HG02588 (cell line): Measurements from ENCODE around the gene ACKR3.

Source experiments
- ATAC-seq: cut with Tn5 transposase; IDR thresholded peaks from one replicate; pipeline ENCODE4 v1.9.1; 2021; ENCODE audit warnings: mild to moderate bottlenecking, moderate library complexity; ENCODE audit not compliant: unreplicated experiment

The ACKR3 gene

GRCh38 chr2:236606023-236606422 is 36.4 kb downstream of the ACKR3 start:
- ATAC-seq = no peak

- no peak for ATAC-seq
Measured at GRCh38 chr2:236607471-236608187, 38.0 kb downstream of the ACKR3 start.

DNA sequence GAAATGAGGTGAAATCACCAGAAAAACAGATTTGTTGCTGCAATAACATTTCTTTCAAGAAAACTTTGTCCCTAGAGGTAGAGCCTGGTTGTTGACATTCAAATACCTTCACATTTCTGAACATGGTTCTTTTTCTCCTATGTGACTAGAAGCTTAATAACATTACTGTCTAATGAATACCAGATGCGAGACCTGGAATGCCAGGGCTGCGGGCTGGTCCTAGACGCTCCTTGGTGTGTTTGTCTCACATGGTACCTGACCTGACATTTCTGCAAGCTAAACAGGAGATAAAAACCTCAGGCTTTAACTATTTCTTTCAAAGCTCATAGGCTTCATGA is 38.5 kb downstream of the ACKR3 start:
- ATAC-seq = no peak

DNA sequence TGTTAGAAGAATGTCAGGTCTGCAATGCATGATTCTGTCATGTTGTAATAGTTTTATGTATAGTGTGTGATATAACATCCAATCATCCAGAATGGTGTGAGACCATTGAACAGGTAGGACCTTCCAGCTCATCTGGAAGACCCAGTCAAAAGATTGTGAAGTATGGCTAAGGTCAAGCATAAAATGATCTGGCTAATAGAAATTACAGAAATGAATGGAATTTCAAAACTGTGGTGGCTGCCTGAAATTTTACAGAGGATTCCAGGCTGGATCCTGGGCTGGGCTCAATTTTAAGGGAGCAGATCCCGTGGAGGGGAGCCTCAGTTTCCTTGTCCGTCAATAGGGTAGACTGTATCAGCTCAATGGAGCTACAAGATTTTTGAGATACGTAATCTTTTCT is 39.1 kb downstream of the ACKR3 start:
- no peak for ATAC-seq

- ATAC-seq = no peak
Measured at GRCh38 chr2:236610991-236611821, 41.6 kb downstream of the ACKR3 start.

- no peak for ATAC-seq
Measured at GRCh38 chr2:236612737-236613136, 43.1 kb downstream of the ACKR3 start.

- ATAC-seq = no peak
Measured at GRCh38 chr2:236613612-236614011, 44.0 kb downstream of the ACKR3 start.

- no peak for ATAC-seq
Measured at GRCh38 chr2:236614551-236614950, 44.9 kb downstream of the ACKR3 start.

GRCh38 chr2:236616031-236616430 is 46.4 kb downstream of the ACKR3 start:
- no peak for ATAC-seq

GRCh38 chr2:236616624-236617023 is 47.0 kb downstream of the ACKR3 start:
- no peak for ATAC-seq

- no peak for ATAC-seq
Measured at GRCh38 chr2:236617221-236617737, 47.7 kb downstream of the ACKR3 start.

DNA sequence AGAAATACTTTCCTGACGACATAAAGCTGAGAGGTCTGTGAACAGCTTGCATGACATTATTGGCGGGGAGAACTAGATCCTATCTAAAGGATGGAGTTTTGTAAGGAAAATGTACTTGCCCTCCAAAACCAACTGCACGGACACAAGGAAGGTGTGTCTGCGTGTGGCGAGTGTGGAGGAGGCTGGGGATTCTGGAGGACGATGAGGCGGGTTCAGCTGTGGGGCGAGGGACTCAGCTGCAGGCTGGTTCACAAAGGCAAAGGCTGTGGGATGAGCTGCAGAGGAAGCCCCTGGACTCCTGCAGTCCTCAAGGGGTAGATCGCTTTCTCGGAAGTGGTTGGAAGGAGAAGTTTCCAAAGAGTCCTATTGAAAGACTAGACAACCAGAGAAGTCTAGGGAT is 48.2 kb downstream of the ACKR3 start:
- no peak for ATAC-seq

DNA sequence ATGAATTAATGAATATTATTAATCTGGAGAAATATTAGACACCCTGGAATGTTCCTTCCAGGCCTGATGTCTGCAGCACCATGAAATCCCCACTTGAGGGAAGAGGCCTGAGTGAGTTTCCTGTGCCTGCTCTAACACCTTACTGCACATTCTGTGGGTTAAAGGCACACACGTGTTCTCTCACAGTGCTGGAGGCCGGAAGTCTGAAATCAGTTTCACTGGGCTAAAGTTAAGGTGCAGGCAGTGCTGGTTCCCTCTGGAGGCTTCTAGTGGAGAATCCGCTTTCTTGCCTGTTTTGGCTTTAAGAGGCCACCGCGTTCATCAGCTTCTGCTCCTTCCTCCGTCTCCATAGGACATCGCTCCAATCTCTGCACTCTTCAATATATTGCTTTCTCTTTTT is 48.7 kb downstream of the ACKR3 start:
- ATAC-seq = no peak

DNA sequence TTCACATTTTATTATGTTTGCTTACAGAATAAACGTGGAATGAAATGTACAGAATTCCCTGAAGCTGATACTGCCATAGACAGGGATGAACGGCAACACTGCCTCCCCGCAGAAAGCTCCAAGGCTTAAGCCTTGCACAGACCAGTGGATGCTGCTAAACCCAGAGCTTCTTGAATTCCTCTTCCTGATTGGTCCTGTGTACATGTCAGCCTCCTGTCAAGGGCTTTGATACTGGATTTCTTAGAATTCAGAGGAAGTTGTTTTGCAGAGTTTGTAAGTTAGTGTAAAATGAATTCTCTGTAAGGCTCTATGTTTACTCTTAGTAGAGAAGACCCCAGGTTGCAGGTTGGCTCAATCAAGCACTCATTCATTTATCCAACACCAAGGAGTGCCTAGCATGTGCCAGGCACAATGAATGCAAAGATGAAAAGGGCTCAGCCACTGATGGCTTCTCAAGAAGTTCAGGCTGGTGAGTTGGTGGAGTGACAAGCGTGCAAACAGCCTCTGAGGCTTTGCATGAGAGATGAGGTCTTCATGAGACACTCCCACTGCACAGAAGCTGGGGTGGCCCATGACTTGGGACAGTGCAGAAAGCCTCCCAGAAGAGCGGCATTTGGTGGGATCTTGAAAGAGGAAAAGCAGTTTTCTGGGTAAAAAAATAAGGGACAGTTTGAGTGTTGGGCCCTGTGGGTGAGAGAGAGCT is 50.4 kb downstream of the ACKR3 start:
- ATAC-seq = no peak

- no peak for ATAC-seq
Measured at GRCh38 chr2:236621786-236622185, 52.2 kb downstream of the ACKR3 start.

DNA sequence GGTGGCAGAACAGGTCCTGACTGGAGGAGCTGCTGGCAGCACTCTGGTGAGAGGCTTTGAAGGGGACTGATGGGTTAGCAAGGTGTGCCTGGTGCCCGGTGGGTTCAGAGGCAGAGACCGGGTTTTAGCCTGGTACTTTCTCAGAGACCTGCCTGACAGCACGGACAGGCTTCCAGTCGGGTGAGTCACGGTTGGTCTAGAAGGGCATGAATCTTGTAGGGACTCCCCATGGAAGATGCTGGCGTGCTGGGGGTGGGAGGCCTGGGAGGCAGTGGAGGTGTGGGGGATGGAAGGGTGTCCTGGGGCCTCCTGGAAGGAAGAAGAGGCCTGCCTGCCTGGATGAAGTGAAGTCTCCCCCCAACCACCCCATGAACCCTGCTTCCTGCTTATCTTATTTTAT is 52.6 kb downstream of the ACKR3 start:
- no peak for ATAC-seq

- no peak for ATAC-seq
Measured at GRCh38 chr2:236622660-236623059, 53.0 kb downstream of the ACKR3 start.

- ATAC-seq = no peak
Measured at GRCh38 chr2:236623816-236624215, 54.2 kb downstream of the ACKR3 start.

DNA sequence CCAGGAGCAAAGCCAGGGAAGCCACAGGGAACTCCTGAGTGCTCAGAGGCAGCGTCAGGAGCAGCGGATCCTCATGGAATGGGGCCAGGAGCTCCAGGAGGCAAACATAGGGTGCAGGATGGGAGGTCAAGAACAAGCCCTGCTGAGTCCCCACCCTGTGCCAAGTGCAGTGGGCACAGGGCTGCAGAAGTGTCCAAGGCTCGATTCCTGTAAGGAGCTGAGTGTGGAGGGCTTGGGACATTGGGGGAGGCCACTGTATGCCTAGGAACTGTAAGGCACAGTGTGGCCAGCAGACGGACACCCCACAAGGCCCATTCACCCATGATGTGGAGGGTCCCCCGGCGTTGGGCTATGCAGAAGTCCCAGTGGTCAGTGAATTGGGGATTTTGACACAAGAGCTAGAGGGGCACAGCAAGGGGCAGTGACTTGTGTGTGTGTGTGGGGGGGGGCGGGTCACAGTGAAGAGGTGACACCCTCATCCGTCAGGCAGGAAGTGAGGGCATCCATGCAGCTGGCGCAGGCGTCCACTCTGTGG is 55.6 kb downstream of the ACKR3 start:
- no peak for ATAC-seq

GRCh38 chr2:236626391-236627150 is 56.9 kb downstream of the ACKR3 start:
- ATAC-seq = no peak

DNA sequence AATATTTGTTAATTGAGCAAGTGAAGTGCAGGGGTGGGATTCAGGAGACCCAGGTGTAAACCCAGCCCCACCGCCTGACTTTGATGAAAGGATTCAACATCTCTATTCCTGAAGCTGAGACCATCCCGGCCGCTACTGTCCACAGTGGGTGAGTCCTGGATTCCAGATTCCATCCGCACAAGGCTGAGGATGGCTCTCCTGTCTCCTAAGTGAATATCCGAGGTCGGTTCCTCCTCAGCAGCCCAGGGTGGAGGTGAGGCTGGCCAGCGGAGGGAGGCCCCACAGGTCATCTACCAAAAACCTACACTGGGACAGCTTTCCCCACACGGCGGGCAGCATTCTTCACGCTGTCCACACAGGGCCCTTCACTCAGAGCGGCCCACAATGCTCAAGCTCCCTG is 57.6 kb downstream of the ACKR3 start:
- ATAC-seq = no peak
